ENCODE measurements around the gene SNCA. TPM values are rescaled to one million over a fixed set of nuclear protein-coding genes. Genes with fewer than 3 reads are reported as not detected.
A peak's percentile ranks its signal among the peaks of the same experiment; 100 is the strongest.

SNCA gene
- total and polyA plus RNA-seq, 3 donors from 2014 or later, result 1.5 to 6.4 (median 2.0) TPM

DNA sequence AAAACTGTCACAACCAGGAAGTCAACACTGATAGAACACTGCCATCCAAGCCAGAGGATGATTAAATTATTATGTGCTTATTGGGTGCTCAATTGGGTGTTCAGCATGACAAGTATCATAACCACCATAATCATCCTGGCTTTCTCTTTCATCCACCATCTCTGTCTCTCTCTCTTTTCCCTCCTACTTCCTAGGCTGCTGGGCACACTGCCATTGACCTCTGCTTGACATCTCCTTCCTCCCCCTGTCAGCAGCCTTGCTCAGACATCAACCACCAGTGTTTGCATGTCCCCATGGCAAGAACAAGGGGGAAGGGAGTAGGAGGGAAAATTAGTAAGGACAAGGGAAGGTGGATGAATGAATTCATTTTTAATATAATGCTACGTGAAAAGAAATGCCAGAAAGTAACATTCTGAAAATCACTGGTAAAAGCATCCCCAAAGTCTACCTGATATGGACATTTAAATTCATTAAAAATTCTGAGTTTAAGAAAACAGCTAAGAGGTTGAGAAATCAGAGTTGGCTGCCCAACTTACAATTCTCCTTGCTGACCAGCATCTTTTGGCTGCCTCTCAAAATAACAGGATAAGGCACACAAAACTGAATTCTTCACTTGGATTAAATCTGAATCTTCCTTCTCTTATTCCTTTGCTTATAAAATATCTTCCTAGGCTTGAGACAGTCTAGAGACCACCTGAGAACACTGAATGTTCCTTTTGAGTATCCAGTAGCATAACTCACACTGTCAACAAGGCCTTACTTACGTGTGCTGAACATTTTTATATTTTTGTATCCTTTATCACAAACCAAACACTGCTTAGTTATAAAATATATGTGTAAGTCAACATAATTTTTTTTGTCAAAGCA lies 48.5 kb downstream of the SNCA start:
- intact Hi-C loops (cut with DNase I; ENCODE audit: low total_unique reads), result no loop called here
- TF ChIP-seq POLR2A (IDR thresholded peaks at IDR 0.05), result no peak
- TF ChIP-seq, protein P1, sequence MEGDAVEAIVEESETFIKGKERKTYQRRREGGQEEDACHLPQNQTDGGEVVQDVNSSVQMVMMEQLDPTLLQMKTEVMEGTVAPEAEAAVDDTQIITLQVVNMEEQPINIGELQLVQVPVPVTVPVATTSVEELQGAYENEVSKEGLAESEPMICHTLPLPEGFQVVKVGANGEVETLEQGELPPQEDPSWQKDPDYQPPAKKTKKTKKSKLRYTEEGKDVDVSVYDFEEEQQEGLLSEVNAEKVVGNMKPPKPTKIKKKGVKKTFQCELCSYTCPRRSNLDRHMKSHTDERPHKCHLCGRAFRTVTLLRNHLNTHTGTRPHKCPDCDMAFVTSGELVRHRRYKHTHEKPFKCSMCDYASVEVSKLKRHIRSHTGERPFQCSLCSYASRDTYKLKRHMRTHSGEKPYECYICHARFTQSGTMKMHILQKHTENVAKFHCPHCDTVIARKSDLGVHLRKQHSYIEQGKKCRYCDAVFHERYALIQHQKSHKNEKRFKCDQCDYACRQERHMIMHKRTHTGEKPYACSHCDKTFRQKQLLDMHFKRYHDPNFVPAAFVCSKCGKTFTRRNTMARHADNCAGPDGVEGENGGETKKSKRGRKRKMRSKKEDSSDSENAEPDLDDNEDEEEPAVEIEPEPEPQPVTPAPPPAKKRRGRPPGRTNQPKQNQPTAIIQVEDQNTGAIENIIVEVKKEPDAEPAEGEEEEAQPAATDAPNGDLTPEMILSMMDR (IDR thresholded peaks at IDR 0.05), result no peak
- no peak overlapping the region for H3K27ac ChIP-seq

DNA sequence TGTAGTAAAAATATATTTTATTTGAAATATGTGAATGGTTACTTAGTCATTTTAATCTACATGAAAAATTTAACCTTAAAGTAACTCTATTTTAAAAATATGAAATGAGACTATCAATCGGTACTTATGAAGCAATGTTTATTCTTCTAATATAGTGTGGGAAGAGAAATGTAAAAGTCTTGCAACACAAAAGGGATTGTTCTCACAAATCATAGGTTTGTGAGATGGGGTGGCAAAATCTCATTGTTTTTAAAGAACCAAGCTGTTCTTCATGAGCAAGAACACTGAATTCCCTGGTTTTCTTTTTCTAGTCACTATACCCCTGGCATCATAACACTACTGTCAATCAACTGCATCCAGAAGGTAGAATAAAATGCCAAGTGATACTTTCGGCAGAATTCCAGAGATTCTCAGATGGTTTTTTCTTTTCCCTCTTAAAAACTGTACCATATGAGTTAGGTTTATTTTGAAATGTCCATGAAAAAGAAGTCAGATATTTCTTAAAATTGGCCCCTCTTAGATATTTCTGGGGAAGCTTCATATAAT lies 52.2 kb downstream of the SNCA start:
- TF ChIP-seq, protein P1 (IDR thresholded peaks at IDR 0.05), result no peak
- no peak for TF ChIP-seq POLR2A (IDR thresholded peaks at IDR 0.05)
- WGBS, 2 donors, result 87 to 99% methylated on average over 2 of the region's 2 CpGs
- Histone ChIP-seq H3K27me3 (no peaks in the 10 kb centered on the region), H3K27ac (no peak overlapping the region), H3K36me3 (ENCODE audit: low read depth, missing control alignments) (no peaks in the 10 kb centered on the region), H3K4me3 (no peak overlapping the region), H3K9me3 (no peaks in the 10 kb centered on the region), H3K4me1 (no peaks in the 10 kb centered on the region)
- no peak for DNase-seq
- intact Hi-C loops (cut with DNase I; ENCODE audit: low total_unique reads), result no loop called here

More for the DNA sequence above, 48.5 kb downstream of the SNCA start:
- DNase-seq, result peak; percentile 48
- Histone ChIP-seq H3K36me3 (ENCODE audit: low read depth, missing control alignments) (no peaks in the 10 kb centered on the region), H3K4me1 (no peaks in the 10 kb centered on the region), H3K4me3 (no peak overlapping the region), H3K27me3 (no peaks in the 10 kb centered on the region), H3K9me3 (no peaks in the 10 kb centered on the region)
- WGBS, 2 donors, result 39 to 46% methylated on average over 2 of the region's 2 CpGs

DNA sequence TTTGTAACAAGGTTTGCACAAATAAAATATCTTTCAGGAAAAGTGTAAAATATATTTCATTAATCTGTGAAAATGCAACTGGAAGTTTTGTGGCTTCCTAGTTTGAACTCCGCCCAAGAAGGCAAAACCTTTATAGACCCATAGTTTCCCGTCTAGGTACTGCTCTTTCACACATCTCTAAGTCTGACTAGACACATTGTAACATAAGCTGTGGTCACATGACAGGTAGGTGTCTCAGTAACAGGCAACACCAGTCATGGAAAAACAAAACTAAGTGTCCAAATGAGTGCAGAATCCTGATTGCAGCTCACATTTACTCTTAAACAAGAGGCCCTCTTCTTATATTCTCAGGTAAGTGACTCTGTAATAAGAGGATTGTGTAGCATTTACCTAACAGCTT lies 55.6 kb downstream of the SNCA start:
- 48 to 53% methylated on average over 2 of the region's 2 CpGs for whole genome bisulfite sequencing, 2 donors
- TF ChIP-seq POLR2A (IDR thresholded peaks at IDR 0.05), result no peak
- TF ChIP-seq, protein P1 (IDR thresholded peaks at IDR 0.05), result no peak
- intact Hi-C loops (cut with DNase I; ENCODE audit: low total_unique reads), result no loop called here
- Histone ChIP-seq H3K27me3 (no peaks in the 10 kb centered on the region), H3K4me1 (no peaks in the 10 kb centered on the region), H3K27ac (no peak overlapping the region), H3K36me3 (ENCODE audit: low read depth, missing control alignments) (no peaks in the 10 kb centered on the region), H3K4me3 (no peak overlapping the region), H3K9me3 (no peaks in the 10 kb centered on the region)
- DNase-seq, result no peak

DNA sequence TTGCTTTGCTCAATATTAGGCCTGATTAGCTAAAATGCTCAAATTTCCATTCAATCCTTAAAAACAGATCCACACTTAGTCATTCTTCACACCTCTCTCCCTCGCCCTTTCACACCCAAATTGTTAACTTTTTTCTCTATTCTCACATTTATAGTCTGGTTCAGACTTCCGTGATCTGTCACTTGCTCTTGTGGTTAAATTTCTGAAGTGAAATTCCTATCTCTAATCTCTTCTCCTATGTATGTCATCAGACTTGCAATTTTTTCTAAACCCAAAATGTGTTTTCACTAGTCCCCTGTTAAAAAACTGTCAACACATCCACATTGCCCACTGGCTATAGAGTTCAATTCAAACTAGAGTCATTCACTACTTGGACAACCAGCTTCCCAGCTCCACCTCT lies 63.2 kb downstream of the SNCA start:
- DNase-seq, result no peak
- no peak overlapping the region for H3K4me3 ChIP-seq
- no peak overlapping the region for H3K27ac ChIP-seq
- H3K4me1 ChIP-seq, result no peaks in the 10 kb centered on the region
- TF ChIP-seq, protein P1 (IDR thresholded peaks at IDR 0.05), result no peak
- no peak for TF ChIP-seq POLR2A (IDR thresholded peaks at IDR 0.05)
- H3K27me3 ChIP-seq, result no peaks in the 10 kb centered on the region
- no peaks in the 10 kb centered on the region for H3K36me3 ChIP-seq (ENCODE audit: low read depth, missing control alignments)
- WGBS, 2 donors, result 90 to 97% methylated on average over 2 of the region's 2 CpGs
- intact Hi-C loops (cut with DNase I; ENCODE audit: low total_unique reads), result no loop called here
- no peaks in the 10 kb centered on the region for H3K9me3 ChIP-seq
